ENCODE results near the gene SYTL2.
"Not testable (repeated sequence)": the region's sequence is repeated elsewhere in the genome, so short reads cannot be mapped to it uniquely, and the experiment has no call there.

The SYTL2 gene

DNA sequence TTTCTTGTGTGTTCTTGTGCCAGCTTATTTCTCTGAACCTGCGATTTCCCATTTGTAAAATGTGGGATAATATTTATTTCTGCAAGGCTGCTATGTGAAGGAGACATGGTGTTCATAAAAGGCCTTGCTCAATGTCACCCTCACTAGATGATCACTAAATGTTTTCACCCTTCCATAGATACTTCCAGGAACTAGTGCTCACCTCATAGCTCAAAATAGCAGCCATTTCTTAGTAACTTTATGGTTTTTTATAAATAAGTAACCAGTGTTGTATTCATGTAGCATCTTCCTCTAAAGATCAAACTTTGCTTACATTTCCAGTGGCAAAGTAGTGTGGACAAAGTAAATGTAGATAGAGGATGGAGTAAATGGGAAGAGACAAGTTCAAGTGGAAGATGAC lies 23.8 kb downstream of the SYTL2 start:
- no peak for TF ChIP-seq CTCF (IDR thresholded peaks at IDR 0.05; ENCODE audit: extremely low read depth, insufficient read depth, missing control alignments)
- in situ Hi-C loops (cut with MboI; ENCODE audit: low pct_unique_long_range_greater_than_20kb, low sequenced_read_pairs, unreplicated experiment), result no loop called here

GRCh38 chr11:85784480-85785265 lies 26.3 kb downstream of the SYTL2 start:
- in situ Hi-C loops (cut with MboI; ENCODE audit: low pct_unique_long_range_greater_than_20kb, low sequenced_read_pairs, unreplicated experiment), result no loop called here
- no peak for TF ChIP-seq CTCF (IDR thresholded peaks at IDR 0.05; ENCODE audit: extremely low read depth, insufficient read depth, missing control alignments)
- DNase-seq (ENCODE audit: low spot score), result no peak

More for the DNA sequence above, 23.8 kb downstream of the SYTL2 start:
- DNase-seq (ENCODE audit: low spot score), result no peak

DNA sequence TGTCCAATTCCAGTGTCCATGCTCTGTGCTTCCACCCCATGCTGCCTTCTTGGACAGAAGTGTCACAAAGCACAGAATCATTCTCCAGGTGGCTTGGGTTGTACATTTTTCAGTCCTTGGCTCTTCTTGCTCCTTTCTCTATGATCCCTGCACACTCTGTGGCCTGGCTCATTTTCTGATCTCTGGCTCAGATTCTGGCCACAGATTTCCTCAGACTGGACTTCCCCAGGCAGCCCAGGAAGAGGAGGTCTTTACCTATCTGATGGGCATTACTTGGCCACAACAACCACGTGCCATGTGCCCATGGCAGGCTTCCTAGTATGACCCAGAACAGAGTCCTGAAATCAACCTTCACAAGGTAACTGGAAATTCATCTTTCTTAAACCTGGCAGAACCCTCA lies 27.2 kb downstream of the SYTL2 start:
- DNase-seq (ENCODE audit: low spot score), result no peak
- in situ Hi-C loops (cut with MboI; ENCODE audit: low pct_unique_long_range_greater_than_20kb, low sequenced_read_pairs, unreplicated experiment), result no loop called here
- TF ChIP-seq CTCF (IDR thresholded peaks at IDR 0.05; ENCODE audit: extremely low read depth, insufficient read depth, missing control alignments), result no peak

DNA sequence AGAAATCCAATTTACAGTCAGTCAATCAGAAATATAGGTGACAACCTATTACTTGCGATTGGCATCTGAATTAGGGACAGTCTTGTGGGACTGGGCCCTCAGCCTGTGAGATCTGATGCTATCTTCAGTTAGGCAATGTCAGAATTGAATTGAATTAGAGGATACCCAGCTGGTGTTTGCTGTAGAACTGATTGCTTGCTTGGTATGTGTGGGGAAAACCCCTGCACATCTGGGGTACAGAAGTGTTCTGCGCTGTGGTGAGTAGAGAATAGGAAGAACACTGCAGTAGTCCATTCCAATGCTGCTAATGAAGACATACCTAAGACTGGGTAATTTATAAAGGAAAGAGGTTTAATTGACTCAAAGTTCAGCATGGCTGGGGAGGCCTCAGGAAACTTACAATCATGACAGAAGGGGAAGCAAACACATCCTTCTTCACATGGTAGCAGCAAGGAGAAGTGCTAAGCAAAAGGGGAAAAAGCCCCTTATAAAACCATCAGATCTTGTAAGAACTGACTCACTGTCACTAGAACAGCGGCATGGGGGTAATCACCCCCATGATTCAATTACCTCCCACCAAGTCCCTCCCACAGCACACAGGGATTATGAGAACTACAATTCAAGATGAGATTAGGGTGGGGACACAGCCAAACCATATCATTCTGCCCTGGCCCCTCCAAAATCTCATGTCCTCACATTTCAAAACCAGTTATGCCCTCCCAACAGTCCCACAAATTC lies 30.0 kb downstream of the SYTL2 start:
- DNase-seq (ENCODE audit: low spot score); in situ Hi-C loops (cut with MboI; ENCODE audit: low pct_unique_long_range_greater_than_20kb, low sequenced_read_pairs, unreplicated experiment): not testable (repeated sequence)

GRCh38 chr11:85779956-85780640 lies 30.8 kb downstream of the SYTL2 start:
- in situ Hi-C loops (cut with MboI; ENCODE audit: low pct_unique_long_range_greater_than_20kb, low sequenced_read_pairs, unreplicated experiment), result no loop called here
- DNase-seq (ENCODE audit: low spot score), result no peak
- TF ChIP-seq CTCF (IDR thresholded peaks at IDR 0.05; ENCODE audit: extremely low read depth, insufficient read depth, missing control alignments), result no peak

GRCh38 chr11:85777603-85777972 lies 33.4 kb downstream of the SYTL2 start:
- DNase-seq (ENCODE audit: low spot score); in situ Hi-C loops (cut with MboI; ENCODE audit: low pct_unique_long_range_greater_than_20kb, low sequenced_read_pairs, unreplicated experiment): not testable (repeated sequence)

- no peak for TF ChIP-seq CTCF (IDR thresholded peaks at IDR 0.05; ENCODE audit: extremely low read depth, insufficient read depth, missing control alignments)
- in situ Hi-C loops (cut with MboI; ENCODE audit: low pct_unique_long_range_greater_than_20kb, low sequenced_read_pairs, unreplicated experiment), result no loop called here
- DNase-seq (ENCODE audit: low spot score), result no peak
Observed at GRCh38 chr11:85776951-85777602, 33.9 kb downstream of the SYTL2 start.

Data from GM13977 (cell line).